ENCODE data around the gene GLRX2. TPM values are rescaled to one million over a fixed set of nuclear protein-coding genes. Genes with fewer than 3 reads are reported as not detected.
"Not testable (repeated sequence)": the region's sequence is repeated elsewhere in the genome, so short reads cannot be mapped to it uniquely, and the experiment has no call there.

GLRX2 gene
- total RNA-seq, 1 donor from 2014 or later, result 14.6 TPM

DNA sequence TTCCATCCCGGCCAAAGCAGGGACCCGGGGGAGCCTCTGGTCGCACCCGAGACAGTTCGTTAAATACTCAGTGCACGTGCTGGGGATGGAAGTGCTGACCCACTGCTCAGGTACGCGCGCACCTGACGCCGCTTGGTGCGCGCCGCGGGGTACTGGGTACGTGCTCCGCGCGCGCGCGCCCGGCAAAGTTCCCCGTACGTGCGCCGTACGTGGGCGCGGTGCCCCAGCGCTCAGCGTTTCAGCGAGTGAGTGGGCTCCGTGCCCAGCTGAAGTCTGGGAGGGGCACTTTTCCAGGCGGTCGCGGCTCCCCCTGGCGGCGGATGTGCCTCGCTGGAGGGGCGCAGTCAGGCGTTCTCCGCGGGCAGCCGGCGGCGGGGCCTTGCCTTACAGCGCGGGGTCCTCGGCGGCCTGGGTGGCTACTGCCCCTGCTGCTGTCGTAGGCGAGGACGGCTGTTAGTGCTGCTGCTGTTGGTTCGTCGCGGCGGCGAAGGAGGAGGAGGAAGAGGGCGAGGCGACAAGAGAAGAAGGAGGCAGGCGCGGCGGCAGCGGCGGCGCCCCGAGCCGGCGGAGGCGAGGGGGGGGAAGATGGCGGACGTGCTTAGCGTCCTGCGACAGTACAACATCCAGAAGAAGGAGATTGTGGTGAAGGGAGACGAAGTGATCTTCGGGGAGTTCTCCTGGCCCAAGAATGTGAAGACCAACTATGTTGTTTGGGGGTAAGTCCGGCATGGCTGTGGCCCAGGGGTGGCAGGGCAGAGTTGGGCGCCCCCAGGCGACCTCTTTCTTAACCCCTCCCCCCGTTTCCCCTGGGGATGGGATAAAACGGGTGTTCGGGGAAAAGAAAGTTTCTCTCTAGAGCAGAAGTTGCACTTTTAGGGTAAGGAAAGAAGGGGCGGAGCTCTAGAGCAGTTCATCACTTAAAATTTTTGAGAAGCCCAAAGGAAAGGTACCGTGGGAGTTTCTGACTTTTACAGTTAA is 16.7 kb upstream of the GLRX2 start, which contains the start of gene CDC73:
CDC73 (plus strand) TSS at position 416 of the 978 bp plus-strand sequence; CDS start at position 586, 170 bp downstream.
- DNase-seq (ENCODE audit: low read depth), result peak; percentile 80
- Histone ChIP-seq H3K27me3 (ENCODE audit: control insufficient read depth, insufficient read depth, low read length) (no peaks in the 10 kb centered on the region), H3K4me3 (ENCODE audit: low read depth, low read length) (peak within 1 kb of the TSS; percentile 86), H3K36me3 (ENCODE audit: control insufficient read depth, insufficient read depth, low read length) (no peaks in the 10 kb centered on the region)
- TF ChIP-seq, protein P1, sequence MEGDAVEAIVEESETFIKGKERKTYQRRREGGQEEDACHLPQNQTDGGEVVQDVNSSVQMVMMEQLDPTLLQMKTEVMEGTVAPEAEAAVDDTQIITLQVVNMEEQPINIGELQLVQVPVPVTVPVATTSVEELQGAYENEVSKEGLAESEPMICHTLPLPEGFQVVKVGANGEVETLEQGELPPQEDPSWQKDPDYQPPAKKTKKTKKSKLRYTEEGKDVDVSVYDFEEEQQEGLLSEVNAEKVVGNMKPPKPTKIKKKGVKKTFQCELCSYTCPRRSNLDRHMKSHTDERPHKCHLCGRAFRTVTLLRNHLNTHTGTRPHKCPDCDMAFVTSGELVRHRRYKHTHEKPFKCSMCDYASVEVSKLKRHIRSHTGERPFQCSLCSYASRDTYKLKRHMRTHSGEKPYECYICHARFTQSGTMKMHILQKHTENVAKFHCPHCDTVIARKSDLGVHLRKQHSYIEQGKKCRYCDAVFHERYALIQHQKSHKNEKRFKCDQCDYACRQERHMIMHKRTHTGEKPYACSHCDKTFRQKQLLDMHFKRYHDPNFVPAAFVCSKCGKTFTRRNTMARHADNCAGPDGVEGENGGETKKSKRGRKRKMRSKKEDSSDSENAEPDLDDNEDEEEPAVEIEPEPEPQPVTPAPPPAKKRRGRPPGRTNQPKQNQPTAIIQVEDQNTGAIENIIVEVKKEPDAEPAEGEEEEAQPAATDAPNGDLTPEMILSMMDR (IDR thresholded peaks at IDR 0.05; ENCODE audit: insufficient read depth, low read length, poor library complexity, severe bottlenecking), result peak; percentile 76

- Histone ChIP-seq H3K36me3 (ENCODE audit: control insufficient read depth, insufficient read depth, low read length) (no peaks in the 10 kb centered on the region), H3K27me3 (ENCODE audit: control insufficient read depth, insufficient read depth, low read length) (no peaks in the 10 kb centered on the region), H3K4me3 (ENCODE audit: low read depth, low read length) (no peak overlapping the region)
- no peak for DNase-seq (ENCODE audit: low read depth)
- TF ChIP-seq, protein P1 (IDR thresholded peaks at IDR 0.05; ENCODE audit: insufficient read depth, low read length, poor library complexity, severe bottlenecking), result no peak
These were observed 15.5 kb upstream of the GLRX2 start for GRCh38 chr1:193120604-193121166.

GRCh38 chr1:193118803-193119730 is 13.9 kb upstream of the GLRX2 start:
- TF ChIP-seq, protein P1 (IDR thresholded peaks at IDR 0.05; ENCODE audit: insufficient read depth, low read length, poor library complexity, severe bottlenecking), result no peak
- Histone ChIP-seq H3K36me3 (ENCODE audit: control insufficient read depth, insufficient read depth, low read length) (no peaks in the 10 kb centered on the region), H3K27me3 (ENCODE audit: control insufficient read depth, insufficient read depth, low read length) (no peaks in the 10 kb centered on the region), H3K4me3 (ENCODE audit: low read depth, low read length) (no peak overlapping the region)
- no peak for DNase-seq (ENCODE audit: low read depth)

DNA sequence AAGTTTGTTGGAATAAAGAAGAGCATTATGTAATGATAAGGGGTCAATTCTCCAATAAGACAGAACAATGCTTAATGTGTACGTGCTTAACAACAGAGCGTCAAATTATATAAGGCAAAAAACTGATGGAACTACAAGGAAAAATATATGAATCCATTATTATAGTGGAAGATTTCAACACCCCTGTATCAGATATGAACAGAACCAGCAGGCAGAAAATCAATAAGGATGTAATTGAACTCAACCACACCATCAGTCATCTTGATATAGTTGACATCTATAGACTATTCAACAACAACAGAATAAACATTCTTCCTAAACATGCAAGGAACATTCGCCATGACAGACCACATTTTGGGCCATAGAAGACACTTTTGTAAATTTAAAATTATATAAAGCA is 13.0 kb upstream of the GLRX2 start:
- Histone ChIP-seq H3K27me3 (ENCODE audit: control insufficient read depth, insufficient read depth, low read length) (no peaks in the 10 kb centered on the region), H3K4me3 (ENCODE audit: low read depth, low read length) (no peak overlapping the region), H3K36me3 (ENCODE audit: control insufficient read depth, insufficient read depth, low read length) (no peaks in the 10 kb centered on the region)
- DNase-seq (ENCODE audit: low read depth), result no peak
- TF ChIP-seq, protein P1 (IDR thresholded peaks at IDR 0.05; ENCODE audit: insufficient read depth, low read length, poor library complexity, severe bottlenecking), result no peak

DNA sequence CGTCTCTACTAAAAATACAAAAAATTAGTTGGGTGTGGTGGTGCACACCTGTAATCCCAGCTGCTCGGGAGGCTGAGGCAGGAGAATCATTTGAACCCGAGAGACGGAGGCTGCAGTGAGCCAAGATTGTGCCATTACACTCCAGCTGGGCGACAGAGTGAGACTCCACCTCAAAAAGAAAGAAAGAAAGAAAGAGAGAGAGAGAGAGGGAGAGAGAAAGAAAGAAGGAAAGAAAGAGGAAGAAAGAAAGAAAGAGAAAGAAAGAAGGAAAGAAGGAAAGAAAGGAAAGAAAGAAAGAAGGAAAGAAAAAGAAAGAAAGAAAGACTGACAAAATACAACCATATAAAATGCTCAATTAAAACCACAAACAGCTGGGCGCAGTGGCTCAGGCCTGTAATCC is 12.0 kb upstream of the GLRX2 start:
- not testable (repeated sequence) for H3K4me3 ChIP-seq (ENCODE audit: low read depth, low read length); H3K27me3 ChIP-seq (ENCODE audit: control insufficient read depth, insufficient read depth, low read length); DNase-seq (ENCODE audit: low read depth); H3K36me3 ChIP-seq (ENCODE audit: control insufficient read depth, insufficient read depth, low read length)

Measured in kidney epithelial cell (primary cell).